HL-60 (cell line): ENCODE results near the gene PCNA.

Experiments used
- POLR2AphosphoS5 ChIP-seq: IDR thresholded peaks from 2 replicates; pipeline ENCODE4 v1.6.1; 2012; ENCODE audit warnings: low read depth
- TF ChIP-seq, protein P1 (sequence below): IDR thresholded peaks from 2 replicates; pipeline ENCODE4 v1.6.1; 2012; ENCODE audit warnings: low read depth; ENCODE audit not compliant: insufficient replicate concordance

DNA sequence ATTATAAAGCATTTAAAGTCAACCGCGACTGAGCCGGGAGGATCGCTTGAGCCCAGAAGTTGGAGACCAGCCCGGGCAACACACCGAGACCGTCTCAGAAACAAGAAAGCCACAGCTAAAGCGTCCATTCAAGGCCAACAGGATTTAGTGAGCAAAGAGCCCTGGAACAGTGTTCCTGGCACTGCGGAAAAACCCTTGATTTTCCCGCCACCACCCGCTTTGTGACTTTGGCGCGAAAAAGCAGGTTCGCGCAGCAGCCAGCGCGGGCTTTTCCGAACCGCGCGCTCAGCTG, 669 bp downstream of the PCNA start:
- TF ChIP-seq POLR2AphosphoS5 = no peak
- TF ChIP-seq, protein P1, sequence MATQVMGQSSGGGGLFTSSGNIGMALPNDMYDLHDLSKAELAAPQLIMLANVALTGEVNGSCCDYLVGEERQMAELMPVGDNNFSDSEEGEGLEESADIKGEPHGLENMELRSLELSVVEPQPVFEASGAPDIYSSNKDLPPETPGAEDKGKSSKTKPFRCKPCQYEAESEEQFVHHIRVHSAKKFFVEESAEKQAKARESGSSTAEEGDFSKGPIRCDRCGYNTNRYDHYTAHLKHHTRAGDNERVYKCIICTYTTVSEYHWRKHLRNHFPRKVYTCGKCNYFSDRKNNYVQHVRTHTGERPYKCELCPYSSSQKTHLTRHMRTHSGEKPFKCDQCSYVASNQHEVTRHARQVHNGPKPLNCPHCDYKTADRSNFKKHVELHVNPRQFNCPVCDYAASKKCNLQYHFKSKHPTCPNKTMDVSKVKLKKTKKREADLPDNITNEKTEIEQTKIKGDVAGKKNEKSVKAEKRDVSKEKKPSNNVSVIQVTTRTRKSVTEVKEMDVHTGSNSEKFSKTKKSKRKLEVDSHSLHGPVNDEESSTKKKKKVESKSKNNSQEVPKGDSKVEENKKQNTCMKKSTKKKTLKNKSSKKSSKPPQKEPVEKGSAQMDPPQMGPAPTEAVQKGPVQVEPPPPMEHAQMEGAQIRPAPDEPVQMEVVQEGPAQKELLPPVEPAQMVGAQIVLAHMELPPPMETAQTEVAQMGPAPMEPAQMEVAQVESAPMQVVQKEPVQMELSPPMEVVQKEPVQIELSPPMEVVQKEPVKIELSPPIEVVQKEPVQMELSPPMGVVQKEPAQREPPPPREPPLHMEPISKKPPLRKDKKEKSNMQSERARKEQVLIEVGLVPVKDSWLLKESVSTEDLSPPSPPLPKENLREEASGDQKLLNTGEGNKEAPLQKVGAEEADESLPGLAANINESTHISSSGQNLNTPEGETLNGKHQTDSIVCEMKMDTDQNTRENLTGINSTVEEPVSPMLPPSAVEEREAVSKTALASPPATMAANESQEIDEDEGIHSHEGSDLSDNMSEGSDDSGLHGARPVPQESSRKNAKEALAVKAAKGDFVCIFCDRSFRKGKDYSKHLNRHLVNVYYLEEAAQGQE = no peak
